Measurements from ENCODE around the gene STYXL1. TPM values are rescaled to one million over a fixed set of nuclear protein-coding genes. Genes with fewer than 3 reads are reported as not detected.

The STYXL1 gene
- polyA plus RNA-seq, 2 donors = 38.5 to 60.5 TPM

- 85 to 86% methylated on average over 20 to 21 of the region's 21 CpGs for WGBS, 2 donors
- H3K36me3 ChIP-seq (ENCODE audit: control insufficient read depth in 2 of 2, insufficient read depth in 2 of 2, low read length in 1 of 2) = peaks cover 8 to 72% of the 10 kb centered on the region in 2 donors
These were observed 62.7 kb downstream of the STYXL1 start for GRCh38 chr7:75985009-75985517.

GRCh38 chr7:75984130-75985008, 63.4 kb downstream of the STYXL1 start:
- Histone ChIP-seq H3K9me3 (ENCODE audit: control insufficient read depth in 2 of 2, insufficient read depth in 1 of 2, low read depth in 1 of 2, low read length in 1 of 2) (no peaks in the 10 kb centered on the region), H3K27me3 (ENCODE audit: control insufficient read depth in 1 of 2, insufficient read depth in 2 of 2, low read length in 2 of 2) (no peaks in the 10 kb centered on the region), H3K27ac (ENCODE audit: low read depth in 2 of 2, low read length in 1 of 2) (no peak overlapping the region), H3K4me1 (ENCODE audit: control insufficient read depth in 2 of 2, insufficient read depth in 2 of 2, low read length in 1 of 2) (peaks cover 4 to 32% of the 10 kb centered on the region in 2 donors), H3K36me3 (ENCODE audit: control insufficient read depth in 2 of 2, insufficient read depth in 2 of 2, low read length in 1 of 2) (peaks cover 8 to 79% of the 10 kb centered on the region in 2 donors), H3K4me3 (ENCODE audit: low read depth in 1 of 2, low read length in 2 of 2) (no peak overlapping the region)
- WGBS, 2 donors = 90 to 93% methylated on average over 43 to 44 of the region's 44 CpGs

More at GRCh38 chr7:75985009-75985517, 62.7 kb downstream of the STYXL1 start:
- Histone ChIP-seq H3K4me3 (ENCODE audit: low read depth in 1 of 2, low read length in 2 of 2) (no peak overlapping the region), H3K27ac (ENCODE audit: low read depth in 2 of 2, low read length in 1 of 2) (no peak overlapping the region), H3K9me3 (ENCODE audit: control insufficient read depth in 2 of 2, insufficient read depth in 1 of 2, low read depth in 1 of 2, low read length in 1 of 2) (no peaks in the 10 kb centered on the region), H3K27me3 (ENCODE audit: control insufficient read depth in 1 of 2, insufficient read depth in 2 of 2, low read length in 2 of 2) (no peaks in the 10 kb centered on the region), H3K4me1 (ENCODE audit: control insufficient read depth in 2 of 2, insufficient read depth in 2 of 2, low read length in 1 of 2) (peaks cover 2 to 27% of the 10 kb centered on the region in 2 donors)

GRCh38 chr7:75983471-75984129, 64.2 kb downstream of the STYXL1 start:
- no peaks in the 10 kb centered on the region for H3K9me3 ChIP-seq (ENCODE audit: control insufficient read depth in 2 of 2, insufficient read depth in 1 of 2, low read depth in 1 of 2, low read length in 1 of 2)
- H3K27me3 ChIP-seq (ENCODE audit: control insufficient read depth in 1 of 2, insufficient read depth in 2 of 2, low read length in 2 of 2) = no peaks in the 10 kb centered on the region
- H3K27ac ChIP-seq (ENCODE audit: low read depth in 2 of 2, low read length in 1 of 2) = no peak overlapping the region
- H3K36me3 ChIP-seq (ENCODE audit: control insufficient read depth in 2 of 2, insufficient read depth in 2 of 2, low read length in 1 of 2) = peaks cover 8 to 82% of the 10 kb centered on the region in 2 donors
- no peak overlapping the region for H3K4me3 ChIP-seq (ENCODE audit: low read depth in 1 of 2, low read length in 2 of 2)
- WGBS, 2 donors = 73 to 83% methylated on average over 26 of the region's 26 CpGs
- peaks cover 4 to 31% of the 10 kb centered on the region in 2 donors for H3K4me1 ChIP-seq (ENCODE audit: control insufficient read depth in 2 of 2, insufficient read depth in 2 of 2, low read length in 1 of 2)

GRCh38 chr7:75982306-75983064, 65.3 kb downstream of the STYXL1 start:
- Histone ChIP-seq H3K36me3 (ENCODE audit: control insufficient read depth in 2 of 2, insufficient read depth in 2 of 2, low read length in 1 of 2) (peaks cover 8 to 74% of the 10 kb centered on the region in 2 donors), H3K9me3 (ENCODE audit: control insufficient read depth in 2 of 2, insufficient read depth in 1 of 2, low read depth in 1 of 2, low read length in 1 of 2) (no peaks in the 10 kb centered on the region), H3K27me3 (ENCODE audit: control insufficient read depth in 1 of 2, insufficient read depth in 2 of 2, low read length in 2 of 2) (no peaks in the 10 kb centered on the region), H3K4me3 (ENCODE audit: low read depth in 1 of 2, low read length in 2 of 2) (no peak overlapping the region), H3K4me1 (ENCODE audit: control insufficient read depth in 2 of 2, insufficient read depth in 2 of 2, low read length in 1 of 2) (peaks cover 4 to 31% of the 10 kb centered on the region in 2 donors), H3K27ac (ENCODE audit: low read depth in 2 of 2, low read length in 1 of 2) (peak overlapping the region in 1 of 2 donors; percentile 13)
- 87 to 93% methylated on average over 22 of the region's 22 CpGs for WGBS, 2 donors

GRCh38 chr7:75981453-75982305, 66.1 kb downstream of the STYXL1 start:
- Histone ChIP-seq H3K27ac (ENCODE audit: low read depth in 2 of 2, low read length in 1 of 2) (no peak overlapping the region), H3K4me3 (ENCODE audit: low read depth in 1 of 2, low read length in 2 of 2) (no peak overlapping the region), H3K9me3 (ENCODE audit: control insufficient read depth in 2 of 2, insufficient read depth in 1 of 2, low read depth in 1 of 2, low read length in 1 of 2) (no peaks in the 10 kb centered on the region), H3K4me1 (ENCODE audit: control insufficient read depth in 2 of 2, insufficient read depth in 2 of 2, low read length in 1 of 2) (peaks cover 4 to 31% of the 10 kb centered on the region in 2 donors), H3K27me3 (ENCODE audit: control insufficient read depth in 1 of 2, insufficient read depth in 2 of 2, low read length in 2 of 2) (no peaks in the 10 kb centered on the region), H3K36me3 (ENCODE audit: control insufficient read depth in 2 of 2, insufficient read depth in 2 of 2, low read length in 1 of 2) (peaks cover 5 to 67% of the 10 kb centered on the region in 2 donors)
- 71 to 82% methylated on average over 38 of the region's 38 CpGs for WGBS, 2 donors

DNA sequence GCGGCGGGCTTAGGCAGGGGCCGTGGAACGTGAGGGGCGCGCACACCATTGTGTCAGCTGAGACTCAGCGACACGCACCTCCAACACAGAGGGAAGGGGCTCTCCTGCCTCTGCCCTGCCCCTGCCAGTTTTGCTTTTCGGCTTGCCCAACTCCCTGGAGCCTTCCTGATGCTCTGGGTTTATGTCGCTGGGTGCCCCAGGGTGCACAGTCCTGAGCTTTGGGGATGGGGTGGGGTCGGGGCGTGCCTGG, 66.7 kb downstream of the STYXL1 start:
- no peaks in the 10 kb centered on the region for H3K27me3 ChIP-seq (ENCODE audit: control insufficient read depth in 1 of 2, insufficient read depth in 2 of 2, low read length in 2 of 2)
- 79 to 82% methylated on average over 12 of the region's 12 CpGs for WGBS, 2 donors
- peaks cover 4 to 27% of the 10 kb centered on the region in 2 donors for H3K4me1 ChIP-seq (ENCODE audit: control insufficient read depth in 2 of 2, insufficient read depth in 2 of 2, low read length in 1 of 2)
- H3K36me3 ChIP-seq (ENCODE audit: control insufficient read depth in 2 of 2, insufficient read depth in 2 of 2, low read length in 1 of 2) = peaks cover under 1 to 62% of the 10 kb centered on the region in 2 donors
- no peak overlapping the region for H3K27ac ChIP-seq (ENCODE audit: low read depth in 2 of 2, low read length in 1 of 2)
- no peaks in the 10 kb centered on the region for H3K9me3 ChIP-seq (ENCODE audit: control insufficient read depth in 2 of 2, insufficient read depth in 1 of 2, low read depth in 1 of 2, low read length in 1 of 2)
- no peak overlapping the region for H3K4me3 ChIP-seq (ENCODE audit: low read depth in 1 of 2, low read length in 2 of 2)

GRCh38 chr7:75980430-75981202, 67.2 kb downstream of the STYXL1 start:
- Histone ChIP-seq H3K27me3 (ENCODE audit: control insufficient read depth in 1 of 2, insufficient read depth in 2 of 2, low read length in 2 of 2) (no peaks in the 10 kb centered on the region), H3K36me3 (ENCODE audit: control insufficient read depth in 2 of 2, insufficient read depth in 2 of 2, low read length in 1 of 2) (peaks cover 0 to 57% of the 10 kb centered on the region in 2 donors), H3K27ac (ENCODE audit: low read depth in 2 of 2, low read length in 1 of 2) (no peak overlapping the region), H3K9me3 (ENCODE audit: control insufficient read depth in 2 of 2, insufficient read depth in 1 of 2, low read depth in 1 of 2, low read length in 1 of 2) (no peaks in the 10 kb centered on the region), H3K4me1 (ENCODE audit: control insufficient read depth in 2 of 2, insufficient read depth in 2 of 2, low read length in 1 of 2) (peaks cover 4 to 26% of the 10 kb centered on the region in 2 donors), H3K4me3 (ENCODE audit: low read depth in 1 of 2, low read length in 2 of 2) (no peak overlapping the region)
- WGBS, 2 donors = 78 to 79% methylated on average over 29 of the region's 29 CpGs

DNA sequence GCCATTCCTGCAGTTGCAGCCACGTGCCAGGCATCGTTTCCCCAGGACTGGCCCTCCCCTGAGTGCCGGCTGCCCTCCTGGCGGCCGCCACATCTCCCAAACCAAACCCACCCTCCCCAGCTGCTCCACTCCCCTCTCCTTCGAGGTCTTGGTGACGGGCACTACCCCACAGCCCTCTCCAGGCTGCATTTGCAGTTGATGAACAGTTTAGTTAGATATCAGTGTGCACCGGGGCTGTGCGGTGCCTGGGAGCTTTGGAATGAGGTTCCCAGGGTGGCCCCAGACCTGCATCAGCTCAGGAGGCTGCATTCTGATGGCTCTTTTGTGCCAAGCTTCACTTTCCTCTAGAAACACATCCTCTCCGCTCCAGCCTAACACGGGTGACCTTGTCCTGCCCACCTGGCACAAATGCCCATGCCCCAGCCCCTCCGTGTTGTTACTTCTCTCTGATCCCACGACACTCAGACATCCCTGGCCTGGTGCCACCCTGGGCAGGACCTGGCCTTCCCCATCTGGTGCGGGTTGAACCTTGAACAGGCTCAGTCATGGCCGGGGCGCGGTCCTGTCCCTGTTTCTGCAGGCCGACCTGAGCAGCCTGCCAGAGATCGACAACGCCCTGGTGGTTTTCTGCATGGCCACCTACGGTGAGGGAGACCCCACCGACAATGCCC, 67.9 kb downstream of the STYXL1 start:
- H3K9me3 ChIP-seq (ENCODE audit: control insufficient read depth in 2 of 2, insufficient read depth in 1 of 2, low read depth in 1 of 2, low read length in 1 of 2) = no peaks in the 10 kb centered on the region
- H3K36me3 ChIP-seq (ENCODE audit: control insufficient read depth in 2 of 2, insufficient read depth in 2 of 2, low read length in 1 of 2) = peaks cover 0 to 50% of the 10 kb centered on the region in 2 donors
- WGBS, 2 donors = 61 to 62% methylated on average over 22 of the region's 22 CpGs
- peaks cover 4 to 26% of the 10 kb centered on the region in 2 donors for H3K4me1 ChIP-seq (ENCODE audit: control insufficient read depth in 2 of 2, insufficient read depth in 2 of 2, low read length in 1 of 2)
- peak overlapping the region in 1 of 2 donors; percentile 66 for H3K27ac ChIP-seq (ENCODE audit: low read depth in 2 of 2, low read length in 1 of 2)
- no peak overlapping the region for H3K4me3 ChIP-seq (ENCODE audit: low read depth in 1 of 2, low read length in 2 of 2)
- no peaks in the 10 kb centered on the region for H3K27me3 ChIP-seq (ENCODE audit: control insufficient read depth in 1 of 2, insufficient read depth in 2 of 2, low read length in 2 of 2)
